GM15510 (cell line): ENCODE measurements around the gene GALK2.

Experiments
- POLR2A ChIP-seq: IDR thresholded peaks from 3 replicates; pipeline ENCODE4 v1.6.1; 2011; ENCODE audit warnings: borderline replicate concordance; ENCODE audit not compliant: insufficient read length; ENCODE audit errors: extremely low read depth

Gene GALK2

GRCh38 chr15:49187549-49188245, 17.6 kb downstream of the GALK2 start:
- TF ChIP-seq POLR2A: no peak

- TF ChIP-seq POLR2A: no peak
Observed at GRCh38 chr15:49188933-49189332, 18.9 kb downstream of the GALK2 start.

GRCh38 chr15:49189631-49190030, 19.6 kb downstream of the GALK2 start:
- TF ChIP-seq POLR2A: no peak

- no peak for TF ChIP-seq POLR2A
Observed at GRCh38 chr15:49190586-49190985, 20.5 kb downstream of the GALK2 start.

GRCh38 chr15:49191892-49192291, 21.8 kb downstream of the GALK2 start:
- no peak for TF ChIP-seq POLR2A

GRCh38 chr15:49196856-49197255, 26.8 kb downstream of the GALK2 start:
- no peak for TF ChIP-seq POLR2A

GRCh38 chr15:49199666-49200065, 29.6 kb downstream of the GALK2 start:
- TF ChIP-seq POLR2A: no peak

GRCh38 chr15:49200347-49200746, 30.3 kb downstream of the GALK2 start:
- no peak for TF ChIP-seq POLR2A

GRCh38 chr15:49212897-49213296, 42.9 kb downstream of the GALK2 start:
- no peak for TF ChIP-seq POLR2A

- no peak for TF ChIP-seq POLR2A
Observed at GRCh38 chr15:49215768-49216739, 46.0 kb downstream of the GALK2 start.

GRCh38 chr15:49223536-49224274, 53.7 kb downstream of the GALK2 start:
- TF ChIP-seq POLR2A: no peak

GRCh38 chr15:49225572-49226281, 55.7 kb downstream of the GALK2 start:
- TF ChIP-seq POLR2A: no peak

GRCh38 chr15:49227602-49228001, 57.6 kb downstream of the GALK2 start:
- TF ChIP-seq POLR2A: no peak

- no peak for TF ChIP-seq POLR2A
Observed at GRCh38 chr15:49229922-49230321, 59.9 kb downstream of the GALK2 start.
